HG02678 (cell line): Measurements from ENCODE around the gene ANKS1B.
A peak's percentile ranks its signal among the peaks of the same experiment; 100 is the strongest.
"Not testable (repeated sequence)": the region's sequence is repeated elsewhere in the genome, so short reads cannot be mapped to it uniquely, and the experiment has no call there.

ENCODE experiments used
- ATAC-seq: cut with Tn5 transposase; IDR thresholded peaks from one replicate; pipeline ENCODE4 v1.9.1; 2021; ENCODE audit warnings: mild to moderate bottlenecking, moderate library complexity; ENCODE audit not compliant: unreplicated experiment

Gene ANKS1B

GRCh38 chr12:99709116-99709515 lies 275.6 kb downstream of the ANKS1B start:
- ATAC-seq: no peak

- ATAC-seq: no peak
Observed at GRCh38 chr12:99707883-99708282, 276.9 kb downstream of the ANKS1B start.

GRCh38 chr12:99706736-99707473 lies 277.8 kb downstream of the ANKS1B start:
- no peak for ATAC-seq

GRCh38 chr12:99704458-99704857 lies 280.3 kb downstream of the ANKS1B start:
- ATAC-seq: no peak

- ATAC-seq: no peak
Observed at GRCh38 chr12:99704036-99704435, 280.7 kb downstream of the ANKS1B start.

GRCh38 chr12:99700032-99700431 lies 284.7 kb downstream of the ANKS1B start:
- ATAC-seq: no peak

GRCh38 chr12:99695050-99695449 lies 289.7 kb downstream of the ANKS1B start:
- no peak for ATAC-seq

- ATAC-seq: no peak
Observed at GRCh38 chr12:99686142-99686541, 298.6 kb downstream of the ANKS1B start.

GRCh38 chr12:99680276-99680675 lies 304.5 kb downstream of the ANKS1B start:
- no peak for ATAC-seq

GRCh38 chr12:99670635-99671034 lies 314.1 kb downstream of the ANKS1B start:
- no peak for ATAC-seq

GRCh38 chr12:99658671-99659349 lies 325.9 kb downstream of the ANKS1B start:
- ATAC-seq: no peak

- ATAC-seq: no peak
Observed at GRCh38 chr12:99649551-99649950, 335.2 kb downstream of the ANKS1B start.

- no peak for ATAC-seq
Observed at GRCh38 chr12:99648183-99648582, 336.6 kb downstream of the ANKS1B start.

- no peak for ATAC-seq
Observed at GRCh38 chr12:99647453-99647852, 337.3 kb downstream of the ANKS1B start, which contains the start of gene GARIN6. GARIN6 (plus strand) TSS chr12:99647753; CDS start chr12:99648175, 422 bp downstream.

GRCh38 chr12:99644629-99645028 lies 340.1 kb downstream of the ANKS1B start:
- ATAC-seq: no peak

GRCh38 chr12:99627459-99627858 lies 357.3 kb downstream of the ANKS1B start:
- ATAC-seq: no peak

GRCh38 chr12:99624591-99624990 lies 360.1 kb downstream of the ANKS1B start:
- not testable (repeated sequence) for ATAC-seq

- no peak for ATAC-seq
Observed at GRCh38 chr12:99620159-99620479, 364.6 kb downstream of the ANKS1B start.

- peak; percentile 93 for ATAC-seq
Observed at GRCh38 chr12:99619389-99620158, 365.2 kb downstream of the ANKS1B start.

- no peak for ATAC-seq
Observed at GRCh38 chr12:99618657-99619056, 366.1 kb downstream of the ANKS1B start.

- no peak for ATAC-seq
Observed at GRCh38 chr12:99611599-99611998, 373.1 kb downstream of the ANKS1B start.

- no peak for ATAC-seq
Observed at GRCh38 chr12:99611117-99611516, 373.6 kb downstream of the ANKS1B start.
